ENCODE data around the gene PPP1R10.

The PPP1R10 gene

GRCh38 chr6:30626484-30627366 lies 9.7 kb upstream of the PPP1R10 start, which contains the start of gene ATAT1:
TSS of gene ATAT1 (plus strand) at chr6:30626874.
- in situ Hi-C loops (cut with HindIII; ENCODE audit: low pct_ligation_motif_present, low pct_unique_long_range_greater_than_20kb, low sequenced_read_pairs): no loop called here
- peak; percentile 81 for DNase-seq

- no peak for DNase-seq
- in situ Hi-C loops (cut with HindIII; ENCODE audit: low pct_ligation_motif_present, low pct_unique_long_range_greater_than_20kb, low sequenced_read_pairs): no loop called here
Measured at GRCh38 chr6:30625511-30625910, 8.5 kb upstream of the PPP1R10 start.

GRCh38 chr6:30619561-30619960 lies 2.5 kb upstream of the PPP1R10 start:
- DNase-seq: no peak
- in situ Hi-C loops (cut with HindIII; ENCODE audit: low pct_ligation_motif_present, low pct_unique_long_range_greater_than_20kb, low sequenced_read_pairs): no loop called here

GRCh38 chr6:30618270-30618797 lies 1.3 kb upstream of the PPP1R10 start:
- in situ Hi-C loops (cut with HindIII; ENCODE audit: low pct_ligation_motif_present, low pct_unique_long_range_greater_than_20kb, low sequenced_read_pairs): no loop called here
- no peak for DNase-seq

GRCh38 chr6:30617565-30618269 lies 674 bp upstream of the PPP1R10 start, which contains the start of gene MRPS18B:
TSS of gene MRPS18B (plus strand) at chr6:30617840. CDS start at chr6:30617866, 26 bp downstream.
- in situ Hi-C loops (cut with HindIII; ENCODE audit: low pct_ligation_motif_present, low pct_unique_long_range_greater_than_20kb, low sequenced_read_pairs): no loop called here
- peak; percentile 95 for DNase-seq

GRCh38 chr6:30615958-30616810 lies 859 bp downstream of the PPP1R10 start:
- in situ Hi-C loops (cut with HindIII; ENCODE audit: low pct_ligation_motif_present, low pct_unique_long_range_greater_than_20kb, low sequenced_read_pairs): no loop called here
- peak; percentile 30 for DNase-seq

GRCh38 chr6:30615219-30615957 lies 1.7 kb downstream of the PPP1R10 start:
- in situ Hi-C loops (cut with HindIII; ENCODE audit: low pct_ligation_motif_present, low pct_unique_long_range_greater_than_20kb, low sequenced_read_pairs): no loop called here
- peak; percentile 82 for DNase-seq

GRCh38 chr6:30614843-30615218 lies 2.2 kb downstream of the PPP1R10 start:
- in situ Hi-C loops (cut with HindIII; ENCODE audit: low pct_ligation_motif_present, low pct_unique_long_range_greater_than_20kb, low sequenced_read_pairs): no loop called here
- peak; percentile 96 for DNase-seq

- in situ Hi-C loops (cut with HindIII; ENCODE audit: low pct_ligation_motif_present, low pct_unique_long_range_greater_than_20kb, low sequenced_read_pairs): no loop called here
- DNase-seq: no peak
Measured at GRCh38 chr6:30614044-30614842, 2.8 kb downstream of the PPP1R10 start.

GRCh38 chr6:30613251-30614043 lies 3.6 kb downstream of the PPP1R10 start:
- no peak for DNase-seq
- in situ Hi-C loops (cut with HindIII; ENCODE audit: low pct_ligation_motif_present, low pct_unique_long_range_greater_than_20kb, low sequenced_read_pairs): no loop called here

GRCh38 chr6:30612687-30613248 lies 4.3 kb downstream of the PPP1R10 start:
- in situ Hi-C loops (cut with HindIII; ENCODE audit: low pct_ligation_motif_present, low pct_unique_long_range_greater_than_20kb, low sequenced_read_pairs): no loop called here
- peak; percentile 38 for DNase-seq

GRCh38 chr6:30612213-30612612 lies 4.8 kb downstream of the PPP1R10 start:
- DNase-seq: no peak

GRCh38 chr6:30611856-30612194 lies 5.2 kb downstream of the PPP1R10 start:
- DNase-seq: no peak
- in situ Hi-C loops (cut with HindIII; ENCODE audit: low pct_ligation_motif_present, low pct_unique_long_range_greater_than_20kb, low sequenced_read_pairs): no loop called here

More at GRCh38 chr6:30612213-30612612, 4.8 kb downstream of the PPP1R10 start:
- in situ Hi-C loops (cut with HindIII; ENCODE audit: low pct_ligation_motif_present, low pct_unique_long_range_greater_than_20kb, low sequenced_read_pairs): no loop called here

- in situ Hi-C loops (cut with HindIII; ENCODE audit: low pct_ligation_motif_present, low pct_unique_long_range_greater_than_20kb, low sequenced_read_pairs): no loop called here
- DNase-seq: no peak
Measured at GRCh38 chr6:30611150-30611855, 5.7 kb downstream of the PPP1R10 start.

- DNase-seq: no peak
- in situ Hi-C loops (cut with HindIII; ENCODE audit: low pct_ligation_motif_present, low pct_unique_long_range_greater_than_20kb, low sequenced_read_pairs): no loop called here
Measured at GRCh38 chr6:30610065-30610464, 7.0 kb downstream of the PPP1R10 start.

GRCh38 chr6:30603961-30604360 lies 13.1 kb downstream of the PPP1R10 start:
- DNase-seq: no peak
- in situ Hi-C loops (cut with HindIII; ENCODE audit: low pct_ligation_motif_present, low pct_unique_long_range_greater_than_20kb, low sequenced_read_pairs): no loop called here
